ENCODE measurements around the gene AGRP. TPM values are rescaled to one million over a fixed set of nuclear protein-coding genes. Genes with fewer than 3 reads are reported as not detected.

Gene AGRP, protein sequence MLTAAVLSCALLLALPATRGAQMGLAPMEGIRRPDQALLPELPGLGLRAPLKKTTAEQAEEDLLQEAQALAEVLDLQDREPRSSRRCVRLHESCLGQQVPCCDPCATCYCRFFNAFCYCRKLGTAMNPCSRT
- total RNA-seq (not detected), total RNA-seq (0 to 0.20 (median 0) reads per million in 172 experiments)
- 0.15 TPM for polyA plus RNA-seq (2013, experiment 1 of 2)
- not detected for polyA plus RNA-seq (2013, experiment 2 of 2)

DNA sequence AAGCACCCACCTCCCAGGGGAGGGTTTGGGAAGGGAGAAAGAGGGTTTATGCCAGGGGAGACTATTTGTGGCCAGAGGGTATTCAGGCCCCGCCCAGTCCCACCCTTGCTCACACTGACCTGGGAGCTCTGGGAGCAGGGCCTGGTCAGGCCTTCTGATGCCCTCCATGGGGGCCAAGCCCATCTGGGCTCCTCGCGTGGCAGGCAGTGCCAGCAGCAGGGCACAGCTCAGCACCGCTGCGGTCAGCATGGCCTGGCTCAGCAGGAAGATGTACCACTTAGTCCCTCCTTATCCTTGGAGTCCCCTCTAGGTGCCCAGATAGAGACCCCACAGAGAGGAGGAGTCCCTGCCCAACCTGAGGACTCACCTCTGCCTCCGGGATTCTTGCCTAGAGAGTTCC, at the start of gene AGRP:
Gene AGRP, minus strand, starts transcription at position 398 of the 400 bp plus-strand sequence. Its CDS starts 149 bp downstream, at position 249.
- H3K27me3 ChIP-seq (ENCODE audit: control insufficient read depth in 1 of 2, insufficient read depth in 2 of 2, low read length in 2 of 2), result no peaks in the 10 kb centered on the region
- ChIA-PET POLR2A (no interaction called here), CTCF (interaction anchor here (1.0 kb wide), 1 partner anchor 31 kb away, joined by 3 read pairs; no protein-coding TSS in a partner anchor)
- intact Hi-C loops (cut with DNase I, micrococcal nuclease), result loop anchor here (5.0 kb wide), 2 partner anchors 39 to 184 kb away; partner anchors contain the start of genes C16orf86 (in 1 of the 2) and ENKD1 (in 1 of the 2)
- peaks cover 53% of the 10 kb centered on the region for H3K4me1 ChIP-seq (ENCODE audit: insufficient read depth, low read length)
- peak within 1 kb of the TSS in 1 of 2 donors; percentile 98 for H3K27ac ChIP-seq (ENCODE audit: low read depth in 1 of 2, low read length in 2 of 2)
- no peaks in the 10 kb centered on the region for H3K9me3 ChIP-seq (ENCODE audit: control insufficient read depth in 1 of 2, insufficient read depth in 1 of 2, low read length in 2 of 2)
- TF ChIP-seq, protein P1, sequence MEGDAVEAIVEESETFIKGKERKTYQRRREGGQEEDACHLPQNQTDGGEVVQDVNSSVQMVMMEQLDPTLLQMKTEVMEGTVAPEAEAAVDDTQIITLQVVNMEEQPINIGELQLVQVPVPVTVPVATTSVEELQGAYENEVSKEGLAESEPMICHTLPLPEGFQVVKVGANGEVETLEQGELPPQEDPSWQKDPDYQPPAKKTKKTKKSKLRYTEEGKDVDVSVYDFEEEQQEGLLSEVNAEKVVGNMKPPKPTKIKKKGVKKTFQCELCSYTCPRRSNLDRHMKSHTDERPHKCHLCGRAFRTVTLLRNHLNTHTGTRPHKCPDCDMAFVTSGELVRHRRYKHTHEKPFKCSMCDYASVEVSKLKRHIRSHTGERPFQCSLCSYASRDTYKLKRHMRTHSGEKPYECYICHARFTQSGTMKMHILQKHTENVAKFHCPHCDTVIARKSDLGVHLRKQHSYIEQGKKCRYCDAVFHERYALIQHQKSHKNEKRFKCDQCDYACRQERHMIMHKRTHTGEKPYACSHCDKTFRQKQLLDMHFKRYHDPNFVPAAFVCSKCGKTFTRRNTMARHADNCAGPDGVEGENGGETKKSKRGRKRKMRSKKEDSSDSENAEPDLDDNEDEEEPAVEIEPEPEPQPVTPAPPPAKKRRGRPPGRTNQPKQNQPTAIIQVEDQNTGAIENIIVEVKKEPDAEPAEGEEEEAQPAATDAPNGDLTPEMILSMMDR (IDR thresholded peaks at IDR 0.05), result no peak
- ATAC-seq (ENCODE audit: poor library complexity) (no peak), DNase-seq (no peak)
- H3K27me3 Mint-ChIP-seq, result no peaks in the 10 kb centered on the region
- peaks cover 37% of the 10 kb centered on the region for H3K36me3 Mint-ChIP-seq (ENCODE audit: low read depth)
- peak within 1 kb of the TSS; percentile 100 for H3K4me3 ChIP-seq (ENCODE audit: low read length)
- H3K27ac Mint-ChIP-seq, result peak within 1 kb of the TSS; percentile 95
- H3K4me1 Mint-ChIP-seq (ENCODE audit: low read depth), result peaks cover 42% of the 10 kb centered on the region
- H3K4me3 Mint-ChIP-seq, result peak within 1 kb of the TSS; percentile 98
- no peaks in the 10 kb centered on the region for H3K9me3 Mint-ChIP-seq
- peaks cover 17% of the 10 kb centered on the region for H3K36me3 ChIP-seq (ENCODE audit: insufficient read depth, low read length)

DNA sequence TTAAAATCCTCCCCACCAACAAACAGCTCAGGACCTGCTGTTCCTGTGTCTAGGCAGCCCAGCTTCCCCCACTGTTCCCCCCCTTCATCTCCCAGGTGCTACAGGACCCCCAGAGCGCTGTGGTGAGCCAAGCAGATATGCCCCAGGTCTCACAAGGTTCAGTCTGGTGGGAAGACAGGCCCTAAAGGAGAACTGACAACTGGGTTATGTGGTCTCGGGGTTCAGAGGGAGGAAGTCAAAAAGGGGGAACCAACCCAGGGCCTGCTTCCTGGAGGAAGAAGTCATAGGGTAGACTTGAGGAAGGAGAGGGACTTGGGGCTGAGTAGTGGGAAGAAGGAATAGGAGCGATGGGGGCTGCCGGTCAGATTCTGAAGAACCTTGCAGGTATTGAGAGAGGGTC, 47.9 kb upstream of the AGRP start:
- Histone ChIP-seq H3K36me3 (ENCODE audit: insufficient read depth, low read length) (no peaks in the 10 kb centered on the region), H3K27ac (ENCODE audit: low read depth in 1 of 2, low read length in 2 of 2) (peak overlapping the region in 1 of 2 donors; percentile 17), H3K27me3 (ENCODE audit: control insufficient read depth in 1 of 2, insufficient read depth in 2 of 2, low read length in 2 of 2) (peaks cover 22 to 25% of the 10 kb centered on the region in 2 experiments), H3K9me3 (ENCODE audit: control insufficient read depth in 1 of 2, insufficient read depth in 1 of 2, low read length in 2 of 2) (no peaks in the 10 kb centered on the region), H3K4me3 (ENCODE audit: low read length) (no peak overlapping the region), H3K4me1 (ENCODE audit: insufficient read depth, low read length) (peaks cover 35% of the 10 kb centered on the region)
- Mint-ChIP-seq H3K4me3 (peak overlapping the region; percentile 20), H3K36me3 (ENCODE audit: low read depth) (no peaks in the 10 kb centered on the region), H3K27me3 (peaks cover 20% of the 10 kb centered on the region), H3K27ac (no peak overlapping the region), H3K4me1 (ENCODE audit: low read depth) (peaks cover 38% of the 10 kb centered on the region), H3K9me3 (no peaks in the 10 kb centered on the region)
- ChIA-PET POLR2A (interaction anchor here (0.7 to 2.5 kb wide), 4 partner anchors 10 to 32 kb away, joined by 3 to 9 read pairs (median 4); no protein-coding TSS in a partner anchor), CTCF (interaction anchor here (0.6 to 6.1 kb wide), 3 partner anchors 10 to 31 kb away, joined by 3 to 45 read pairs (median 4); partner anchors contain the start of gene CTCF)
- no peak for ATAC-seq (ENCODE audit: poor library complexity)
- TF ChIP-seq, protein P1 (IDR thresholded peaks at IDR 0.05), result no peak
- DNase-seq, result peak in 2 of 14 experiments; percentile 51 to 57
- intact Hi-C loops (cut with DNase I, micrococcal nuclease), result no loop called here

DNA sequence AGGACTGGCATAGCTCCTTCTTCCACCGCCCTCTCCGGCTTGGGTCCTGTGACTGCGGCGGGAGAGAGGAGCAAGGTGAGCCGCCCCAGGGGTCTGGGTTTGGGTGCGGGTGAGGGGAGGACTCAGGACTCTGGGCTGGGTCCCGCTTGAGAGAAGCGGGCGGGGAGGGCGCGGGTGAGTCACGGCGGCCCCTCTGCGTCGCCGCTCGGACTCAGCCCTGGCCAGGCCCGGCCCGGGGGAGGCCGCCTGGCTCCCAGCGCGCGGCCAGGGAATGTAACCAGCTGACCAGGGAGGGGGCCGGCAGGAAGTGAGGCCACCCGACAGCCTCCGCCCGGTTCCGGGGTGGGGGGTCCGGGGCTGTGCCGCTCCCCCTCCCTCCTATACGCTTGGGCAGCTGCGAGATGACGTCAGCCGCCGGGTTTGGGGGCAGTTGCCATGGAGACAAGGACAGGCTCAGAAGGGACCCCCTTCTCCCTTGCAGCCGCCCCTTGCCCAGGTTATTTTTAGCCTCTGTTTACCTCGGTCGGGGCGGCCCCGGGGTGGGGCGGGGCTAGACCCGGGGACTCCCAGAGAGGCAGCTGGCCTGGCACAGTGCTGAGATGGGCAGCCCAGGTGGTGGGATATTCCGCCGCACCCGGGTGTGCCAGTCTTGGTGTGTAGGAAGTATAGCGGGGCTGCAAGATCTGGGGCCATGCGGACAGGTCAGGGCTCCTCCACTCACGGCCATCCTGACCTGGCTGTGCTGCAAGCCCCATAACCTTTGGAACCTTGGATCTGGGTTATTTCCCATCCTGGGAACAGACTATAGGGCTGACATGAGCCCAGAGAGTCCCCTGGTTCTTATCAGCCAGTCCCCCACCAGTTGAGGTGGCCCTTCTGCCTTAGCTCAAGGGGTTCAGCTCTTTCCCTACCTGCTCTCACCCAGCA, 46.9 kb upstream of the AGRP start:
- H3K27ac Mint-ChIP-seq, result no peak overlapping the region
- peaks cover 30% of the 10 kb centered on the region for H3K4me1 Mint-ChIP-seq (ENCODE audit: low read depth)
- ChIA-PET CTCF (interaction anchor here (0.5 to 6.1 kb wide), 4 partner anchors 9 to 82 kb away, joined by 3 to 45 read pairs (median 4); partner anchors contain the start of gene CTCF), POLR2A (interaction anchor here (0.9 to 2.5 kb wide), 7 partner anchors 7 to 115 kb away, joined by 3 to 13 read pairs (median 6); partner anchors contain the start of genes CARMIL2 and CTCF)
- H3K4me3 ChIP-seq (ENCODE audit: low read length), result peak overlapping the region; percentile 56
- H3K9me3 Mint-ChIP-seq, result no peaks in the 10 kb centered on the region
- peak; percentile 33 for ATAC-seq (ENCODE audit: poor library complexity)
- H3K27me3 Mint-ChIP-seq, result peaks cover 20% of the 10 kb centered on the region
- peaks cover 35% of the 10 kb centered on the region for H3K4me1 ChIP-seq (ENCODE audit: insufficient read depth, low read length)
- no peaks in the 10 kb centered on the region for H3K9me3 ChIP-seq (ENCODE audit: control insufficient read depth in 1 of 2, insufficient read depth in 1 of 2, low read length in 2 of 2)
- intact Hi-C loops (cut with DNase I, micrococcal nuclease), result no loop called here
- H3K36me3 Mint-ChIP-seq (ENCODE audit: low read depth), result no peaks in the 10 kb centered on the region
- no peak overlapping the region for H3K27ac ChIP-seq (ENCODE audit: low read depth in 1 of 2, low read length in 2 of 2)
- peaks cover 22 to 25% of the 10 kb centered on the region in 2 experiments for H3K27me3 ChIP-seq (ENCODE audit: control insufficient read depth in 1 of 2, insufficient read depth in 2 of 2, low read length in 2 of 2)
- DNase-seq, result peak in 4 of 14 experiments; percentile 17 to 65 (median 44)
- no peaks in the 10 kb centered on the region for H3K36me3 ChIP-seq (ENCODE audit: insufficient read depth, low read length)
- TF ChIP-seq, protein P1 (IDR thresholded peaks at IDR 0.05), result no peak
- H3K4me3 Mint-ChIP-seq, result peak overlapping the region; percentile 85

Measured in CD4-positive, alpha-beta T cell (primary cell).